GM12875 (cell line): ENCODE measurements around the gene CMYA5.

Source experiments
- H3K4me3 ChIP-seq: one replicate; pipeline ENCODE4 v1.5.1; 2011; ENCODE audit warnings: low read depth, low read length, control low read depth
- TF ChIP-seq, protein P1 (sequence below): IDR thresholded peaks from 2 replicates; pipeline ENCODE4 v1.5.1; 2011; ENCODE audit warnings: low read depth, mild to moderate bottlenecking, control low read depth, inconsistent platforms, low read length, moderate library complexity, borderline replicate concordance; ENCODE audit not compliant: insufficient read depth

CMYA5 gene

DNA sequence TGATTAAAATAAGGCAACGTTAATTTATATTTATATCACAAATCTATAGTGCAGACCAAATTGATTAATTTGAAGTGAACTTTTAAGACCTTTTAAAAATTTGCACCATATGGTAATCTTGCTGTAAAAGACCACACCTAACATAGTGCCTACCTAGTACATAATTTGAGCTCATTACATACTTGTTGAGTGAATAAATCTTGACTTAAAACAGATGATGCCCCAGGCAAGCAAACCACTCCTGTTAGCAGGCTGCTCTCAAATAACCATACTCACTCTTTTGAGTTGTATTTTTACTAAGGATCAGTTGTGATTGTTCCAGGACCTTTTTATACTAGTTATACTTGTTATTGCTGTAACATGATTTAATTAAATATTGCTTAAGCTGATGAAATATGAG, 27.2 kb downstream of the CMYA5 start:
- H3K4me3 ChIP-seq = no peak overlapping the region
- TF ChIP-seq, protein P1, sequence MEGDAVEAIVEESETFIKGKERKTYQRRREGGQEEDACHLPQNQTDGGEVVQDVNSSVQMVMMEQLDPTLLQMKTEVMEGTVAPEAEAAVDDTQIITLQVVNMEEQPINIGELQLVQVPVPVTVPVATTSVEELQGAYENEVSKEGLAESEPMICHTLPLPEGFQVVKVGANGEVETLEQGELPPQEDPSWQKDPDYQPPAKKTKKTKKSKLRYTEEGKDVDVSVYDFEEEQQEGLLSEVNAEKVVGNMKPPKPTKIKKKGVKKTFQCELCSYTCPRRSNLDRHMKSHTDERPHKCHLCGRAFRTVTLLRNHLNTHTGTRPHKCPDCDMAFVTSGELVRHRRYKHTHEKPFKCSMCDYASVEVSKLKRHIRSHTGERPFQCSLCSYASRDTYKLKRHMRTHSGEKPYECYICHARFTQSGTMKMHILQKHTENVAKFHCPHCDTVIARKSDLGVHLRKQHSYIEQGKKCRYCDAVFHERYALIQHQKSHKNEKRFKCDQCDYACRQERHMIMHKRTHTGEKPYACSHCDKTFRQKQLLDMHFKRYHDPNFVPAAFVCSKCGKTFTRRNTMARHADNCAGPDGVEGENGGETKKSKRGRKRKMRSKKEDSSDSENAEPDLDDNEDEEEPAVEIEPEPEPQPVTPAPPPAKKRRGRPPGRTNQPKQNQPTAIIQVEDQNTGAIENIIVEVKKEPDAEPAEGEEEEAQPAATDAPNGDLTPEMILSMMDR = no peak

DNA sequence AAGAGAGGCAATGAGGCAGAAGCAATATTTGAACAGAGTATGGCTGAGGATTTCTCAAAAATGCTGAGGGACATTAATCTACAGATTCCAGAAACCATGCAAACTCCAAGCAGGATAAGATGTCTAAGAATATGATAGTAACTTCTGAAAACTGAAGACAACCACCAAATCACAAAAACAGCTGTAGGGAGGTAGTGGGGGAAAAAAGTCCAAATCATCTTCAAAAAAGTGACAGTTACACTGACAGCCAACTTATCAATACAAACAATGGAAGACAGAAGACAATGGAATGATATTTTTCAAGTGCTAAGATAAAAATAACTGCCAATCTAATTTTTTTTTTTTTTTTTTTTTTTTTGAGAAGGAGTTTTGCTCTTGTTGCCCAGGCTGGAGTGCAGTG, 30.5 kb downstream of the CMYA5 start:
- TF ChIP-seq, protein P1 = no peak
- no peak overlapping the region for H3K4me3 ChIP-seq

DNA sequence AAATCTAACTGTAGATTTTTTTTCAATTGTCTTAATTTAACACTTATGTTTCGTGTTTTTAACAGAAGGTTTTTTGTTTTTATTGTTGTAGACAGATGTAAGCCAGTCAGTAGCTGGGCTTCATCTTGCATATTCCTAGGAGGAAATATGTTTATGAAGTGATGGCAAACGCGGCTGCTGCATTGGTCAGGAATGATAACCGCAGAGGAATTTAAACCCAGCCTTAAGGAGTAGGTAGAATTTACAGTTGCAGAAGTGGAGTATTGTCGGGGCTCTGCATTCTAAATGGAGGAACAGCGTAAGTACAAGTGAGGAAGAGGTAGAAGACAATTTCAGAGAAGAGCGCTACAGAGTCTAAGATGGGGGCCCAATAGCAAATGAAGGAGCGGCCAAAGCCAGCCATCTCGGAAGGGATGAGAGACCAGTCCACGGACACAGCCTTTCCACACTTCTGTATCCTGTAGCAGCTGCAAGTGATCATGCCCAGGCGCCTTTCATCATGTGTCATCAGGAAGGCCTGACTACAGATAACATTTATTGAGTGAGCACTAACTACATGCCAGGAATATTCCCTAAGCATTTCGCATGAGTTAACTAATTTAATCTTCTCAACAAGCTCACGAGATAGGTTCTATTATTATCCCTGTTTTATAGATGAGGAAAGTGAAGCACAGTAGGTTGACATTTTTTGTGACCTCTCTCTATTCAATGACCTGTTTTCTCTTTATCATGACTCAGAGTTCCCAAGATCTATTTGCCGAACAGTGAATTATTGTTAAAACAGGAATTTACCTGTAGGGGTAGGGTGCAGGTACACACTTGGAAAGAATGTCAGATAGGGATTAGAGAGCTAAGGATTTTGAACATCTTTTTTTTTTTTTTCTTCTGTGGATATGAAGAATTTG, 38.1 kb downstream of the CMYA5 start:
- no peak overlapping the region for H3K4me3 ChIP-seq
- TF ChIP-seq, protein P1 = no peak

DNA sequence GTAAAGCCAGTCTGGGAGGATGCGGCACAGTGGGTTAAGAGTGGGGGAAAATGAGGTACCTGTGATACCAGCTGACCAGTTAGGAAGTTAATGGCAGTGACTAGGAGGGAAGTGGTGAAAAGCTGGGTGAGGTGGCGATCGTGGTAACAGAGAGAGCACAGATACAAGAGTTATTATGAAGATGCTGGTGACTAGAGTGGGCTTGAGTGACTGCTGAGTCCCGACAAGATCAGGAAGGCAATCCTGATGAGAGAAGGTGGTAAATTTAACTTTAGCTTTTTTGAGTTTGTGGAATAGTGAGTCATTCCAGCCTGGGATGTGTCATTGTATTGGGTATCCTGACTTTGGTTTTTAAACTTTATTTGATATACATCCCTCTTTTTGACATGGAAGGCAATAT, 38.8 kb downstream of the CMYA5 start:
- no peak overlapping the region for H3K4me3 ChIP-seq
- TF ChIP-seq, protein P1 = no peak

DNA sequence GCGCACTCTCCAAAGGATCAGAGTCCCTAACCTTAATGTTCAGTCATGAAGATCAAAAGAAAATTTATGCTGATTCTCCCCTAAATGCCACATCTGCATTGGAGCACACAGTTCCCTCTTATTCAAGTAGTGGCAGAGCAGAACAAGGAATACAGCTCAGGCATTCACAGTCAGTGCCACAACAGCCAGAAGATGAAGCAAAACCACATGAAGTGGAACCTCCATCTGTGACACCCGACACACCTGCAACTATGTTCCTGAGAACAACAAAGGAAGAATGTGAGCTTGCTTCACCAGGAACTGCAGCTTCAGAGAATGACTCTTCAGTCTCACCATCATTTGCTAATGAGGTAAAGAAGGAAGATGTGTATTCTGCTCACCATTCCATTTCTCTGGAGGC, 40.0 kb downstream of the CMYA5 start:
- TF ChIP-seq, protein P1 = no peak
- H3K4me3 ChIP-seq = no peak overlapping the region

DNA sequence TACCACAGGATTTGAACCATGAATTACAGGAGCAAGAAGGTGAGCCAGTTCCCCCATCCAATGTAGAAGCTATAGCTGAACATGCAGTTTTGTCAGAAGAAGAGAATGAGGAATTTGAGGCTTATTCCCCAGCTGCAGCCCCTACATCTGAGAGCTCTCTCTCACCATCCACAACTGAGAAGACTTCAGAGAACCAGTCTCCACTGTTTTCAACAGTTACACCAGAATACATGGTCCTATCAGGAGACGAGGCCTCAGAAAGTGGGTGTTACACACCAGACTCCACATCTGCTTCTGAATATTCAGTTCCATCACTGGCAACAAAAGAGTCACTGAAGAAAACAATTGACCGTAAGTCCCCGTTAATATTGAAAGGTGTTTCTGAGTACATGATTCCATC, 40.9 kb downstream of the CMYA5 start:
- no peak overlapping the region for H3K4me3 ChIP-seq
- TF ChIP-seq, protein P1 = no peak

DNA sequence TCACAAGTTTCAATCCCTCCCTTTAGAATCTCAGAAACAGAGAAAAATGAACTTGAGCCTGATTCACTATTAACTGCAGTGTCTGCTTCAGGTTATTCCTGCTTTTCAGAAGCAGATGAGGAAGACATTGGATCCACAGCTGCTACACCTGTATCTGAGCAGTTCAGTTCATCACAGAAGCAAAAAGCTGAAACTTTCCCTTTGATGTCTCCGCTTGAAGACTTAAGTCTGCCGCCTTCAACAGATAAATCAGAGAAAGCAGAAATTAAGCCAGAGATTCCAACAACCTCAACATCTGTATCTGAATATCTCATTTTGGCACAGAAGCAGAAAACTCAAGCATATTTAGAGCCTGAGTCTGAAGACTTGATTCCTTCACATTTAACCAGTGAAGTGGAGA, 42.1 kb downstream of the CMYA5 start:
- TF ChIP-seq, protein P1 = no peak
- no peak overlapping the region for H3K4me3 ChIP-seq
